ENCODE results near the gene GLI1.
"Not testable (repeated sequence)": the region's sequence is repeated elsewhere in the genome, so short reads cannot be mapped to it uniquely, and the experiment has no call there.

GLI1 gene

DNA sequence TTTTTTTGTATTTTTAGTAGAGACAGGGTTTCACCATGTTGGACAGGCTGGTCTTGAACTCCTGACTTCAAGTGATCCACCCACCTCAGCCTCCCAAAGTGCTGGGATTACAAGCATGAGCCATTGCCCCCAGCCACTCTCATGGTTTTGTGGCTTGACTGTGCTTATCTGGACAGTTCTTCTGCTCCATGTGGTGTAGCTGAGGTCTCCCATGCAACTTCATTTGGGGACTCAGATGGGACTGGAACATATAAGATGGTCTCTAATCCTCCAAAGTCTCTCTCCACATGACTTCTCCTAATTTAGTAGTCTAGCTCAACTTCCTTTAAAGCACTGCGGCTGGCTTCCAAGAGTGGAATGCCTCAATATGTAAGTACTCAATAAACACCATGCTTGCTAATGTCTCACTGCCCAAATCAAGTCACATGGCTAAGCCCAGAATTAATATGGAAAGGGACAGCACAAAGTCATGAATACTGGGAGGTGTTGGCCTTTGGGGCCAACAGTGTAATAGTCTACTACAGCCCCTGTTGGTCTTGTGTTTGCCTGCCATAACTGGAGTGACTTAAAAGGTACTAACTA lies 17.6 kb upstream of the GLI1 start:
- DNase-seq (ENCODE audit: low read depth) = no peak

DNA sequence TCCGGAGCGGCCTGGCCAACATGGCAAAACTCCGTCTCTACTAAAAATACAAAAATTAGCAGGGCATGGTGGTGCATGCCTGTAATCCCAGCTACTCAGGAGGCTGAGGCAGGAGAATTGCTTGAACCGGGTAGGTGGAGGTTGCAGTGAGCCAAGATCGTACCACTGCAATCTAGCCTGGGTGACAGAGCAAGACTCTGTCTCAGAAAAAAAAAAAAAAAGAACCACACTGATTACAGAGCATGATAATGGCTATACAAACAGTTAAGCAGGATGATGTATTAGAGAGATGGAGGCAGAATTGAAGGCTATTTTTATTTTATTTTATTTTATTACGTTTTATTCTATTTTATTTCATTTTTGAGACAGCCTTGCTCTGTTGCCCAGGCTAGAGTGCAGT lies 15.2 kb upstream of the GLI1 start:
- DNase-seq (ENCODE audit: low read depth) = not testable (repeated sequence)

DNA sequence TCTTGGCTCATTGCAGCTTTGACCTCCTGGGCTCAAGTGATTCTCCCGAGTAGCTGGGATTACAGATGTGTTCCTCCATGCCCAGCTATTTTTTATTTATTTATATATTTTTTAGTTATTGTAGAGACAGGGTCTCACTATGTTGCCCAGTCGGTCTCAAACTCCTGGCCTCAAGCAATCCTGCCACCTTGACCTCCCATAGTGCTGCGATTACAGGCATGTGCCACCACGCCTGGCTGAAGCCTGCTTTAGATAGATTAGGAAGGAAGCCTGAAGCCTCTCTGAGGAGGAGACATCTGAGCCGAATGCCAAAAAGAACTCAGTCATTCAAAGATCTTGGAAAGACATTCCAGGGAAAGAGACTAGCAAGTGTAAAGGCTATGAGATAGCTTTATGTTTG lies 14.8 kb upstream of the GLI1 start:
- DNase-seq (ENCODE audit: low read depth) = no peak

DNA sequence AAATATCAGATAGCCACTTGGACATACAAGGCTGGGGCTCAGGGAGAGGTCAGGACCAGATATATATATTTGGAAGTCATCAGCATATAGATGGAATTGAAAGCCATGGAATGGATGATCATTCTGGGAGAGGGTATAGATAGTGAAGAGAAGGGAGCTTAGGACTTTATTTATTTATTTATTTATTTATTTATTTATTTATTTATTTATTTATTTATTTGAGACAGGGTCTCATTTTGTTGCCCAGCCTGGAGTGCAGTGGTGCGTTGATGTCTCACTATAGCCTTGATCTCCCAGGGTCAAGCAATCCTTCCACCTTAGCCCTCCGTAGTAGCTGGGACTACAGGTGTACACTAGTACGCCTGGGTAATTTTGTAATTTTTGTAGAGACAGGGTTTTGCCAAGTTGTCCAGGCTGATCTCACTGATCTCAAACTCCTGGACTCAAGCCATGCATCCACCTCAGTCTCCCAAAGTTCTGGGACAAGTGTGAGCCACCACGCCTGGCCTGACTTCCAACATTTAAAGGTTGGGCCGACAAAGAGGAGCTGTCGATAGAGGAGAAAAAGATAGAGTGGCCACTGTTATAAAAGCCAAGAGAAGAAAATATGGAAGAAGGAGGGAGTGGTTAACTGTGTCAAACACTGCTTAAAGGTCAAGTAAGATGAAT lies 13.2 kb upstream of the GLI1 start:
- no peak for DNase-seq (ENCODE audit: low read depth)

DNA sequence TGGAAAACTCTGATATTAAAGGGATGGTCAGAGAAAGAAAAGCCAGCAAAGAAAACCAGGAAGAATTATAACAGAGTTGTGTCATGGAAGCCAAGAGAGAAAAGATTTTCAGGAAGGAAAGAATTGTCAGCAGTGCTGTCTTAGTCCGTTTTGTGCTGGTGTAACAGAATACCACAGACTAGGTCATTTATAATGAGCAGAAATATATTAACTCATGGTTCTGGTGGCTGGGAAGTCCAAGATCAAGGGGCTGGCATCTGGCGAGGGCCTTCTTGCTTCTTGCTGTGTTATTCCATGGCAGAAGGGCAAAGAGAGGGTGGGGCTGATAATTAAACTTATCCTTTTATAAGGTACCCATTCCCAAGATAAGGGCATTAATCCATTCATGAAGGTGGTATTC lies 10.9 kb upstream of the GLI1 start:
- DNase-seq (ENCODE audit: low read depth) = no peak

DNA sequence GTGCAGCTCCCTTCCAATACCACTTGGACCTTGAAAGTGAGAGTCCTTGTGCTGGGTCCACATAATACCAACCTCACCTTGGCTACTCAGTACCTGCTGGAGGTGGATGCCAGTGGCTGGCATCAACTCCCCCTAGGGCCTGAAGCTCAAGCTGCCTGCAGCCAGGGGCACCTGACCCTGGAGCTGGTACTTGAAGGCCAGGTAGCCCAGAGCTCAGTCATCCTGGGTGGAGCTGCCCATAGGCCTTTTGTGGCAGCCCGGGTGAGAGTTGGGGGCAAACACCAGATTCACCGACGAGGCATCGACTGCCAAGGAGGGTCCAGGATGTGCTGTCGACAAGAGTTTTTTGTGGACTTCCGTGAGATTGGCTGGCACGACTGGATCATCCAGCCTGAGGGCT lies 10.2 kb upstream of the GLI1 start:
- no peak for DNase-seq (ENCODE audit: low read depth)

DNA sequence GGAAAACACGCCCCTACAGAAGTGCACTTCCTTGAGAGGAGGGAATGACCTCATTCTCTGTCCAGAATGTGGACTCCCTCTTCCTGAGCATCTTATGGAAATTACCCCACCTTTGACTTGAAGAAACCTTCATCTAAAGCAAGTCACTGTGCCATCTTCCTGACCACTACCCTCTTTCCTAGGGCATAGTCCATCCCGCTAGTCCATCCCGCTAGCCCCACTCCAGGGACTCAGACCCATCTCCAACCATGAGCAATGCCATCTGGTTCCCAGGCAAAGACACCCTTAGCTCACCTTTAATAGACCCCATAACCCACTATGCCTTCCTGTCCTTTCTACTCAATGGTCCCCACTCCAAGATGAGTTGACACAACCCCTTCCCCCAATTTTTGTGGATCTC lies 9.5 kb upstream of the GLI1 start:
- DNase-seq (ENCODE audit: low read depth) = no peak

DNA sequence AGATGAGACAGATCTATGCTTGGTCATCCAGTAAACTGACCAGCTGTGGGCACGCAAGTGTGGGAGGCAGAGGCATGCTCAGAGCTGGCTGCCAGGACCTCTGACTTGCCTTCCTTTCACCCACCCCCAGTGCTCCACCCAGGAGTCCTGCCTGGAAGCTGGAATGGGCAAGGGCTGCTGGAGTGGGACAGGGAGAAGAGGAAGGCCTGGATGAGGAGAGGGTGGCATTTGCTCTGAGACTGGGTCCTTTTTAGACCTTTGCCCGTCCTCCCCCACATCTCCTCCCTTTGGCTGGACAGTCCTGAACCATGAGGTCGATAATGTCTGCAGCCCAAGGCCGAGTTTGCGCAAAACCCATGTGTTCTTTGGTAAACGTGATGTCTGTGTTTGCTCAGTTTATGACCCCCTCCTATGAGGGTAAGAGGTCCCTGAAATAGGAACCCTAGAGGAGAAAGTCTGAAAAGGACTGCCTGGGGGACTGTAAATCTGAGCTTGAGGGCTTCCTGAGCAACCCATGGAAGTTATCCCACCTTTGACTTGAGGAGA lies 8.3 kb upstream of the GLI1 start:
- no peak for DNase-seq (ENCODE audit: low read depth)

DNA sequence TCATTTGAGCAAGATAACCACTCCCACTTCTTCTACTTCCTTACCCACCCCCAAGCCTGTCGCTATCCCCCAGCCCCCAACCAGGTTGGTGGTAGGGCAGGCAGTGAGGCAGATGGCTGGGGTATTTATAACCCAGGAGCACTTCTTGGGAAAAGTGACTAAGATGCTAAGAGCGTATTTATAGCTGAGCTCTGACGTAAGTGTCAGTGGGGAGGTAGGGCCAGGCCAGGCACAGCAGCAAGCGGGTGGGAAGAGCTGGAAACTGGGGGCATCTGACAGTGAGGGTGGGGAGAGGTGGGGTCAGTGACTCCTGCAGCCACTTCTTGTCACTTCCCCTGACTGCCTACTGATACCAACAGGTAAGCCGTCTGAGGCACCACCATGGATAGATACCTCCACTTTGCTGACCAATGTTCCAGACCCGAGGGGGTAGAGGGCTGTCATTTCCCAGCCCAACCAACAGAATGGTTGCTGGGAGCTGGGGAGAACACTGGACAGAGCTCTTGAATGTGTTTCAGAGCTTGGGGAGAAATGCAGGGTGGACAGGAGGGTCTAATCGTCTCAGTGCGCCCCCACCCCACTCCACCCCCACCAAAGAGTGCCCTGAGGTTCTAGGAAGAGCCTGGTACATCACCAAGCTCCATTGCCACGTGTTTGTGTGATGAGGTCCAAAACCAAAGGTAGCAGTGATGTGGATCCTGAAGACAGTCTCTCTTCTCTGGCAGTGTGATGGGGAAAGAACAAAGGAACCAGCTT lies 7.2 kb upstream of the GLI1 start:
- no peak for DNase-seq (ENCODE audit: low read depth)

DNA sequence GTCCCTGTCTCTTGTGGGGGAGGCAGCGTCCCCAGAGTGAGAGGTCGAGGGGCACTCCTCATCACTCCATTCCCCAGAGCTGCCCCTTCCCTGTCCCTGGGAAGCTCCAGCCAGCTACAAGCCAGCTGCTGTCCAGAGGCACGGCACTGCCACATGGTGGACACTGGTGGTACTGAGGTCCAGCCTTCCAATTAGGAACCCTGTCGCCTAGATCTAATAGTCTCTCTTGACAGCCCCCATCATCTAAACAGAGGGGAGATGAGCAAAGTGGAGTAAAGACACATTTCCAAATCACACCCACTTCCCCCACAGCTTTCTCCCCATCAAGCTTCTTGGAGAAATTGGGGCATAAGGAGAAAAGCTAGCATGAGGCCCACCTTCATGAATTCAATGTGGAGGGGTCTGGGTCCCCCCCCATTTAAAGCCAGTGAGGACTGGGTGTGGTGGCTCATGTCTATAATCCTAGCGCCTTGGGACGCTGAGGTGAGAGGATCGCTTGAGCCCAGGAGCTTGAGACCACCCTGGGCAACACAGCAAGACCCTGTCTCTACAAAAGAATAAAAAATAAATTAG lies 6.6 kb upstream of the GLI1 start:
- DNase-seq (ENCODE audit: low read depth) = no peak

DNA sequence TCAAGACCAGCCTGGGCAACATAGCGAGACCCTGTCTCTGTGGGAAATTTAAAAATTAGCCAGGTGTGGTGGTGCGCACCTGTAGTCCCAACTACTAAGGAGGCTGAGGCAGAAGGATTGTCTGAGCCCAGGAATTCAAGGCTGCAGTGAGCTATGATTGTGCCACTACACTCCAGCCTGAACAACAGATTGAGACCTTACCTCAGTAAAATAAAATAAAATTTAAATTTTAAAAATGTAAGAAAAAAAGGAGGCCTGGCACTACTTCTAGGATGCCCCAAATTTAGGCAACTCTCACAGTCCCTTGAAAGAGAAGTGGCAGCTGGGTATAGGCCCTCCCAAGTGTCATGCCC lies 5.4 kb upstream of the GLI1 start:
- DNase-seq (ENCODE audit: low read depth) = no peak

DNA sequence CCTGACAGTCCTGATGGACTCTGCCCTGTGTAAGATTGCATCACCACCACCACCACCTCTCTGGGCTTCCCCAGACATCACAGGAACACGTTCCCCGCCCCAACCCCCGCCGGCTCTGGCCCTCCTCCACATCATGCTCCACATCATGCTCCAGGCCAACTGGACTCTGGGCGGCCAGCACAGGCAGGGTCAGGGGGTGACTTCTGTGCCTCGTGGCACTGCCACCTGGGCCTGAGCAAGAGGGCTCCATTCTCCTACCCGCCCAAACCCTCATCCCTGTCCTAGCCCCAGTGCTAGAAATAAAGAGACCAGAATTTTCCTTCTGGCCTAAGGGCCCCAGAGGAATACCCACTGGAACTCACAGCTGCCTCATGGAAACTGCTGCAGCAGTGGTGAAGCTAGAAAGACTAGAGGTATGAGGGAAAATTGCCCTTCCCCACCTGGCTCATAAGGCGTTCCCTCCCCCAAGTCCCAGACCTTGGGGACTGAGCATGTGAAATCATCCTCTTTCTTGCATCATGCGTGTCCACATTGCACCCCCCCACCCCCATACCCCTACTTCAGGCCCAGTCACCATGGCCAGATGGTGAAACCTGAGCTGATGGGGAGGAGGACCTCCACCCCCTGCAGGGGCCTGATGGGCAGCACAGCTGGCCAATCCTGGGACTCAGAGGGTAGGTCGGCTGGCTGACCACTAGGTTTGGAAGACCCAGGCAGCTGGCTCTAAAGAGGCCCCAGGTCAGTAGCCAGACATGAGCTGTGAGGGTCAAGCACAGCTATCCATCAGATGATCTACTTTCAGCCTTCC lies 4.8 kb upstream of the GLI1 start, which contains the start of gene INHBE:
Gene INHBE (plus strand): TSS at position 742 of the 808 bp plus-strand sequence. CDS start 230 bp downstream, outside the sequence.
- DNase-seq (ENCODE audit: low read depth) = no peak

DNA sequence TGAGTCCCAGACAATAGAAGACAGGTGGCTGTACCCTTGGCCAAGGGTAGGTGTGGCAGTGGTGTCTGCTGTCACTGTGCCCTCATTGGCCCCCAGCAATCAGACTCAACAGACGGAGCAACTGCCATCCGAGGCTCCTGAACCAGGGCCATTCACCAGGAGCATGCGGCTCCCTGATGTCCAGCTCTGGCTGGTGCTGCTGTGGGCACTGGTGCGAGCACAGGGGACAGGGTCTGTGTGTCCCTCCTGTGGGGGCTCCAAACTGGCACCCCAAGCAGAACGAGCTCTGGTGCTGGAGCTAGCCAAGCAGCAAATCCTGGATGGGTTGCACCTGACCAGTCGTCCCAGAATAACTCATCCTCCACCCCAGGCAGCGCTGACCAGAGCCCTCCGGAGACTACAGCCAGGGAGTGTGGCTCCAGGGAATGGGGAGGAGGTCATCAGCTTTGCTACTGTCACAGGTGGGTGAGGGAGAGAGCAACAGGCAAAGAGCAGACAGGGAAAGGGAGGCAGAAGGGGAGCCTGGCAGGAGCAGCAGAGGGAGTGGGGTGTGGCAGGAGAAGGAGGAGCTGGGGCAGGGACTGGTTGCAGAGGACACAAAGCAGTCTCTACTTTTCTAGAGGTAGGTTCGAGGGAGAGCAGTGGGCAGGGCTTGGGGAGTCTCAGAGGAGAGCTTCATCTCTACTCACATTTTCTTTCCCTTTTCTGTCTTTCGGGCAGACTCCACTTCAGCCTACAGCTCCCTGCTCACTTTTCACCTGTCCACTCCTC lies 4.0 kb upstream of the GLI1 start:
- DNase-seq (ENCODE audit: low read depth) = no peak

DNA sequence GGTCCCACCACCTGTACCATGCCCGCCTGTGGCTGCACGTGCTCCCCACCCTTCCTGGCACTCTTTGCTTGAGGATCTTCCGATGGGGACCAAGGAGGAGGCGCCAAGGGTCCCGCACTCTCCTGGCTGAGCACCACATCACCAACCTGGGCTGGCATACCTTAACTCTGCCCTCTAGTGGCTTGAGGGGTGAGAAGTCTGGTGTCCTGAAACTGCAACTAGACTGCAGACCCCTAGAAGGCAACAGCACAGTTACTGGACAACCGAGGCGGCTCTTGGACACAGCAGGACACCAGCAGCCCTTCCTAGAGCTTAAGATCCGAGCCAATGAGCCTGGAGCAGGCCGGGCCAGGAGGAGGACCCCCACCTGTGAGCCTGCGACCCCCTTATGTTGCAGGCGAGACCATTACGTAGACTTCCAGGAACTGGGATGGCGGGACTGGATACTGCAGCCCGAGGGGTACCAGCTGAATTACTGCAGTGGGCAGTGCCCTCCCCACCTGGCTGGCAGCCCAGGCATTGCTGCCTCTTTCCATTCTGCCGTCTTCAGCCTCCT lies 3.4 kb upstream of the GLI1 start:
- DNase-seq (ENCODE audit: low read depth) = no peak

DNA sequence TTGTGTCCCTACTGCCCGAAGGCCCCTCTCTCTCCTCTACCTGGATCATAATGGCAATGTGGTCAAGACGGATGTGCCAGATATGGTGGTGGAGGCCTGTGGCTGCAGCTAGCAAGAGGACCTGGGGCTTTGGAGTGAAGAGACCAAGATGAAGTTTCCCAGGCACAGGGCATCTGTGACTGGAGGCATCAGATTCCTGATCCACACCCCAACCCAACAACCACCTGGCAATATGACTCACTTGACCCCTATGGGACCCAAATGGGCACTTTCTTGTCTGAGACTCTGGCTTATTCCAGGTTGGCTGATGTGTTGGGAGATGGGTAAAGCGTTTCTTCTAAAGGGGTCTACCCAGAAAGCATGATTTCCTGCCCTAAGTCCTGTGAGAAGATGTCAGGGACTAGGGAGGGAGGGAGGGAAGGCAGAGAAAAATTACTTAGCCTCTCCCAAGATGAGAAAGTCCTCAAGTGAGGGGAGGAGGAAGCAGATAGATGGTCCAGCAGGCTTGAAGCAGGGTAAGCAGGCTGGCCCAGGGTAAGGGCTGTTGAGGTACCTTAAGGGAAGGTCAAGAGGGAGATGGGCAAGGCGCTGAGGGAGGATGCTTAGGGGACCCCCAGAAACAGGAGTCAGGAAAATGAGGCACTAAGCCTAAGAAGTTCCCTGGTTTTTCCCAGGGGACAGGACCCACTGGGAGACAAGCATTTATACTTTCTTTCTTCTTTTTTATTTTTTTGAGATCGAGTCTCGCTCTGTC lies 2.7 kb upstream of the GLI1 start:
- DNase-seq (ENCODE audit: low read depth) = no peak

DNA sequence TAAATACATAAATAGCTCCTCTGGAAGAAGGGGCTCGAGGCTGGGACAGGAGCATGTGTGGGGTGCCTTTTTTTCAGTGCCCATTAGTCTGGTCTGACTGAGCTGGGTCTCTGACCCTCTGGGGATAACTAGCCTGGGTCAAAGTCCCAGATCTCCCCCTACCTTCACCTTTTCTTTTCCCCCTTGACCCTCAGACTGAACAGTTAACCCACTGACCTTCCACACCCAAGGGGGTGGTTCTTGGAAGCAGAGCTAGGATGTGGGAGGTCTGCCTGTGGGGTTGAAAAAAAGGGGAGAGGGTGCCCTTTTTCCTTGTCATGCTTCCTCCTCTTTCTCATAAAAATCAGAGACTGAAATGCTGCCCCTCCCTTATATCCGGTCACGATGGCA lies 925 bp upstream of the GLI1 start:
- no peak for DNase-seq (ENCODE audit: low read depth)

DNA sequence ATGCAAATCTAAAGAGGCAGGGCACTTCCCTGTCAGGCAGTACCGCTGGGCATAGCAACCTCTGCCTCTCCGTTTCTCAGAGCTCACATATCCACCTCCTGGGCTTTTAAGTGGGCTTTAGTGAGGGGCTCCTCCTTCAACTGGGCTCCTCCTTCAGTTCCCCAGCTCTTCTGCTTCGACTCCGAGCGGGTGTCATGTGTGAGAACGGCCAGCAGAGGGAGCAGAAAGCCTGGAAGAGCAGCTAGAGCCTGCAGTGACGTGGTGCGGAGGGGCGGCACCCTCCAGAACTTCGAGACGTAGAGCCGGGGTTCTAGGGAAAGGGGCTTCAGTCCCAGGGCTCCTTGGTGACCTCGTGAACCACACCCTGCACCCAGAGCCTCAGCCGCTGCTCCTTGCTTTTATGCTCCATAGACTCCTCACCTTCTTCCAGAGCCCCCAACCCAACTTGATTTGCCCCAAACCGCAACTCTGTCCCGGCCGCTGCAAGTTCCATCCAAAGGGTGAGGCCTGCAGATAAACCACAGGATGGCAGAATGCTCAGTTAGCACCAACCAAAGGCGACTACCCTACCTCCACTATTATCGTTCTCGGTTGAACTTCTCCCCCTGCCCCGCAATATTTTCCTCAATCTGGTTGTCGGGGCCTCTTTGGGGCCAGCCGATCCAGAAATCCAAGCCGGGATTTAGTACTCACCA lies 383 bp upstream of the GLI1 start:
- DNase-seq (ENCODE audit: low read depth) = peak; percentile 93

DNA sequence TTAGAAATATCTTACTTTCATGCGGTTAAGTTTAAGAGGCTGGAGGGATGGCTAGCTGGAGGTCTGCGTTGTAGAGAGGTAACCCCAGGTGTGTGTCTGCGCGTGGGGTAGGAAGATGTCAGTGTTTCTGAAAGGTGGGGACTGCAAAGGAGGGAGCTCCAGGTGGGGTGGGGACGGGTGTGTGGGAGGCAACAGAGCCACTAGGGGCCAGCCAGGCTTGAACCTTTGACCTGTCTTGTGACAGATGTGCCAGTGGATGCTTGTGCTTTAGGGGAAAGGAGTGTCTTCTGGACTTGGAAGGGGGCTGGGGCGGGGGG lies 841 bp downstream of the GLI1 start:
- no peak for DNase-seq (ENCODE audit: low read depth)

DNA sequence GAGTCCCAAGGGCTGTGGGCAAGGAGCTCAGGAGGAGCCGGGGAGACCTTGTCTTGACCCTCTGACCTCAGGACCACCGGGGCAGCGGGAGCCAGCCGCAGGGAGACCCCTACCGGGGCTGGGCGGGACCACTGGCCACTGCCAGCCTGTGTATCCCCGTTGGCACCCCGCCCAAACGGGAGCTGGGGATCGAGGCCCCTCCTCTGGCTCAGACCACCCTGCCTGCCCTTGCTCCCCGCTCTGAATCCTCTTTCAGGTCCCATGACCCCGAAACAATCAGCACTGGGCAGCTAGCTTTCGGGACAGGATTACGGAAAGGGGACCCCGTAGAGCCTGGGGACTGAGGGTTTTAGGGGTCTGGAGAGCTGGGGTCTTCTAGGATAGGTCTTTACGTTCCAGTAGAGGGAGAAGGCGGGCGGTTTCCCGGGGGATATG lies 1.3 kb downstream of the GLI1 start:
- no peak for DNase-seq (ENCODE audit: low read depth)

Measured in activated T-cell treated with anti-CD3 and anti-CD28 coated beads for 48 hours (primary cell).